ENCODE results near the gene NFE2.
"Not testable (repeated sequence)": the region's sequence is repeated elsewhere in the genome, so short reads cannot be mapped to it uniquely, and the experiment has no call there.

The NFE2 gene

GRCh38 chr12:54330442-54330841 is 29.6 kb upstream of the NFE2 start:
- no peaks in the 10 kb centered on the region for H3K27me3 ChIP-seq (replicated peaks; ENCODE audit: control insufficient read depth, insufficient read depth, low read length)
- TF ChIP-seq CTCF (IDR thresholded peaks at IDR 0.05; ENCODE audit: insufficient read depth, low read length, poor library complexity, severe bottlenecking) = no peak
- no peak for DNase-seq (ENCODE audit: extremely low read depth, insufficient read length)
- H3K36me3 ChIP-seq (ENCODE audit: control insufficient read depth, insufficient read depth, low read length) = peaks cover 3% of the 10 kb centered on the region
- no peak overlapping the region for H3K4me3 ChIP-seq (replicated peaks; ENCODE audit: low read depth, low read length)

GRCh38 chr12:54329759-54330158 is 28.9 kb upstream of the NFE2 start:
- DNase-seq (ENCODE audit: extremely low read depth, insufficient read length) = no peak
- Histone ChIP-seq H3K27me3 (replicated peaks; ENCODE audit: control insufficient read depth, insufficient read depth, low read length) (no peaks in the 10 kb centered on the region), H3K36me3 (ENCODE audit: control insufficient read depth, insufficient read depth, low read length) (peaks cover 3% of the 10 kb centered on the region), H3K4me3 (replicated peaks; ENCODE audit: low read depth, low read length) (no peak overlapping the region)
- TF ChIP-seq CTCF (IDR thresholded peaks at IDR 0.05; ENCODE audit: insufficient read depth, low read length, poor library complexity, severe bottlenecking) = no peak

GRCh38 chr12:54328595-54329337 is 28.0 kb upstream of the NFE2 start:
- H3K4me3 ChIP-seq (replicated peaks; ENCODE audit: low read depth, low read length) = no peak overlapping the region
- TF ChIP-seq CTCF (IDR thresholded peaks at IDR 0.05; ENCODE audit: insufficient read depth, low read length, poor library complexity, severe bottlenecking) = no peak
- no peaks in the 10 kb centered on the region for H3K27me3 ChIP-seq (replicated peaks; ENCODE audit: control insufficient read depth, insufficient read depth, low read length)
- peaks cover 3% of the 10 kb centered on the region for H3K36me3 ChIP-seq (ENCODE audit: control insufficient read depth, insufficient read depth, low read length)
- DNase-seq (ENCODE audit: extremely low read depth, insufficient read length) = no peak

- H3K27me3 ChIP-seq (replicated peaks; ENCODE audit: control insufficient read depth, insufficient read depth, low read length); DNase-seq (ENCODE audit: extremely low read depth, insufficient read length); H3K36me3 ChIP-seq (ENCODE audit: control insufficient read depth, insufficient read depth, low read length): not testable (repeated sequence)
- H3K4me3 ChIP-seq (replicated peaks; ENCODE audit: low read depth, low read length) = peak overlapping the region; percentile 80
Measured at GRCh38 chr12:54325442-54326109, 24.8 kb upstream of the NFE2 start.

- TF ChIP-seq CTCF (IDR thresholded peaks at IDR 0.05; ENCODE audit: insufficient read depth, low read length, poor library complexity, severe bottlenecking) = peak; percentile 77
- Histone ChIP-seq H3K4me3 (replicated peaks; ENCODE audit: low read depth, low read length) (peak within 1 kb of the TSS; percentile 80), H3K27me3 (replicated peaks; ENCODE audit: control insufficient read depth, insufficient read depth, low read length) (no peaks in the 10 kb centered on the region), H3K36me3 (ENCODE audit: control insufficient read depth, insufficient read depth, low read length) (no peaks in the 10 kb centered on the region; the same call in 1 of the 2 replicates)
- peak; percentile 90 for DNase-seq (ENCODE audit: extremely low read depth, insufficient read length)
Measured at GRCh38 chr12:54324617-54325441, 24.0 kb upstream of the NFE2 start, which contains the start of gene COPZ1. COPZ1 (plus strand) TSS chr12:54325131; CDS start chr12:54325164, 33 bp downstream.

- Histone ChIP-seq H3K27me3 (replicated peaks; ENCODE audit: control insufficient read depth, insufficient read depth, low read length) (no peaks in the 10 kb centered on the region), H3K4me3 (replicated peaks; ENCODE audit: low read depth, low read length) (no peak overlapping the region), H3K36me3 (ENCODE audit: control insufficient read depth, insufficient read depth, low read length) (no peaks in the 10 kb centered on the region)
- TF ChIP-seq CTCF (IDR thresholded peaks at IDR 0.05; ENCODE audit: insufficient read depth, low read length, poor library complexity, severe bottlenecking) = no peak
- DNase-seq (ENCODE audit: extremely low read depth, insufficient read length) = no peak
Measured at GRCh38 chr12:54321363-54321762, 20.5 kb upstream of the NFE2 start.

GRCh38 chr12:54312309-54312708 is 11.5 kb upstream of the NFE2 start:
- H3K36me3 ChIP-seq (ENCODE audit: control insufficient read depth, insufficient read depth, low read length); DNase-seq (ENCODE audit: extremely low read depth, insufficient read length); H3K4me3 ChIP-seq (replicated peaks; ENCODE audit: low read depth, low read length); H3K27me3 ChIP-seq (replicated peaks; ENCODE audit: control insufficient read depth, insufficient read depth, low read length): not testable (repeated sequence)

All from GM06990 (cell line).